NCI-H2081 (cell line): ENCODE measurements around the gene ING2.
"Not testable (repeated sequence)": the region's sequence is repeated elsewhere in the genome, so short reads cannot be mapped to it uniquely, and the experiment has no call there.

Source experiments
- DNase-seq, 2 experiments: peaks; one replicate each; lab custom pipeline; 2025; lab: John Stamatoyannopoulos, UW

Gene ING2, protein sequence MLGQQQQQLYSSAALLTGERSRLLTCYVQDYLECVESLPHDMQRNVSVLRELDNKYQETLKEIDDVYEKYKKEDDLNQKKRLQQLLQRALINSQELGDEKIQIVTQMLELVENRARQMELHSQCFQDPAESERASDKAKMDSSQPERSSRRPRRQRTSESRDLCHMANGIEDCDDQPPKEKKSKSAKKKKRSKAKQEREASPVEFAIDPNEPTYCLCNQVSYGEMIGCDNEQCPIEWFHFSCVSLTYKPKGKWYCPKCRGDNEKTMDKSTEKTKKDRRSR

DNA sequence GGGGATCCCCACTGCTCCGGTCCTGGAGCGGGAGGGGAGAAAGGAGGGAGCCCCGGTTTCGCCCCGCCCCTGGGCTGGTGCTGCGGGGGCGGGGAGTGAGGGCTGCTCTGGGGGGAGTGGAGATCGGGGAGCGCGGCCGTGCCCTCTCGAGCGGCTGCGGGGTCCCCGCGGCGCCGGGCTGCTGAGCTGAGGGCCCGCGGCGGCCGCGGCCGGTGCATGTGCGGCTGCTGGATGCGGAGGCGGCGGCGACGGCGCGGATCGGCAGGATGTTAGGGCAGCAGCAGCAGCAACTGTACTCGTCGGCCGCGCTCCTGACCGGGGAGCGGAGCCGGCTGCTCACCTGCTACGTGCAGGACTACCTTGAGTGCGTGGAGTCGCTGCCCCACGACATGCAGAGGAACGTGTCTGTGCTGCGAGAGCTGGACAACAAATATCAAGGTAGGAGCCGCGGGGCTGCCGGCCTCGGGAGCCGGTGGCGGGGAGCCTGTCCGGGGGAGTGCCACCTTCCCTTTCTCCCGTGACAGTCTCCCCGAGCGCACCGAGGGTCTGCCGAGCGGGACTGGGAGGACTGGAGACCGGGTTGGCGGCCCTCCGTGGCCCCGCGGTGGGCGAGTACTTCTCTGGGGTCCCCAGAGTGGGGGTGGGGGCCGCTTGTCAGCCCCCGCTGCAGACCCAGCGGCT is at the start of gene ING2:
Gene ING2 (plus strand): TSS at position 129 of the 681 bp plus-strand sequence. CDS start 138 bp downstream, at position 267.
- DNase-seq: peak; percentile 72 to 75

DNA sequence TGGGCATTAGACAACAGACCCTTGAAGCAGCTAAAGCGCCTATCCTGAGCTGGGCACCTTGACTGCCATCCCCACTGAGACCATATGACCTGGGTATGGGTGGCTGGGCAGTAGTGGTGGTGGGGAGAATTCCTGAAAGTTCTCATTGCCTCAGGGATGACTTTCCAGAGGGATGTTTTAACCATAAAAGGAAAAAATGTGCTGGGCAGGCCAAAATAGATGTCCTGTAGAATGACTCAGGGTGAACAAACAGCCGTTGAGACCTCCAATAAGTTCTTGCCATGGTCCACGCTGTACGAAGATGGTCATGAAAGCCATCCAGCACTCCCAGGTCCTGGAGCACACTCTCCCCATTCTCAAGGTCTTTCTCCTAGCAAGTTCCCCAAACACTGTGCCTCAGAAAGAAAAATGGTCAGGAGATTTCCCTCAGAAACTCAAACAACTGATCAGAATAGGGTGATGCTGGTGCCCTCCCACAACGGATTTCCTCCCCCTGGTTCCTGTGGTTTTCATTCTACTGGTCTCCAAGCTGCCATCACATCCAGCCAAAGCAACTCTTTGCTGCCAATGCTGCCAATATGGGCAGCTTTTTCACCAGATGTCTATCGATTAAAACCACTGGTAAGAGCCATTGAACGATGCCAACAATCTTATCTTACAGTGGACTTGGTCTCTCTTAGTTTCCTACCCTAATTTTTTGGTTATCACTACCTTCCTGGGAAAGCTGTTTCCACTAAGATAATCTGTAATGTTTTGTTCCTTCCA is 49.2 kb upstream of the ING2 start:
- no peak for DNase-seq

GRCh38 chr4:183458005-183458404 is 46.9 kb upstream of the ING2 start:
- no peak for DNase-seq

GRCh38 chr4:183463903-183464619 is 40.8 kb upstream of the ING2 start:
- DNase-seq: not testable (repeated sequence)

- DNase-seq: not testable (repeated sequence)
Observed at GRCh38 chr4:183465879-183466278, 39.0 kb upstream of the ING2 start.

DNA sequence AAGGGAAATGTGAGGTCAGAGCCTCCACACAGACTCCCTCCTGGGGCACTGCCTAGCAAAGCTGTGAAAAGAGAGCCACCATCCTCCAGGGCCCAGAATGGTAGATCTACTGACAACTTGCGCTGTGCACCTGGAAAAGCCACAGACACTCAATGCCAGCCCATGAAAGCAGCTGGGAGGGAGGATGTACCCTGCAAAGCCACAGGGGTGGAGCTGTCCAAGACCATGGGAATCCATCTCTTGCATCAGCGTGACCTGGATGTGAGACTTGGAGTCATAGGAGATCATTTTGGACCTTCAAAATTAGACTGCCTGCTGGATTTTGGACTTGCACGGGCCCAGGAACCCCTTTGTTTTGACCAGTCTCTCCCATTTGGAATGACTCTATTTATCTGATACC is 37.6 kb upstream of the ING2 start:
- DNase-seq: no peak

GRCh38 chr4:183468210-183469095 is 36.4 kb upstream of the ING2 start:
- DNase-seq: no peak

DNA sequence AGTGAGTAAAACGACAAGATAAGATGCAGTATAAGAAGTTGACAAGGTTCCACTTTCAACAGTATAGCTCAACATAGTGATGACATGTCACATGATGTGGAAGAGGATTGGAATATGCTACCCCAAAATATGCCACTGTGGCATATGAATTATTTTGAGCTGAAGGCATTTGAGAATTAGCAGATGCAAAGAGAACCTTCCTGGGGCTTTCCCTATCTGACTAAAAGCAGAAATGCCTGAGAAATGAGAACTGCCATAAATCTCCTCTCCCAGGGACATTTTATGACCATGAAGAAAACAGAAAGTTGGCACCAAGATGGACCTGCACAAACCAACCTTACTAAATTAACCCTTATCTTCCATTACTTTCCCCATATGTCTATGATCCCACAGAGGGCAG is 35.6 kb upstream of the ING2 start:
- DNase-seq: no peak

DNA sequence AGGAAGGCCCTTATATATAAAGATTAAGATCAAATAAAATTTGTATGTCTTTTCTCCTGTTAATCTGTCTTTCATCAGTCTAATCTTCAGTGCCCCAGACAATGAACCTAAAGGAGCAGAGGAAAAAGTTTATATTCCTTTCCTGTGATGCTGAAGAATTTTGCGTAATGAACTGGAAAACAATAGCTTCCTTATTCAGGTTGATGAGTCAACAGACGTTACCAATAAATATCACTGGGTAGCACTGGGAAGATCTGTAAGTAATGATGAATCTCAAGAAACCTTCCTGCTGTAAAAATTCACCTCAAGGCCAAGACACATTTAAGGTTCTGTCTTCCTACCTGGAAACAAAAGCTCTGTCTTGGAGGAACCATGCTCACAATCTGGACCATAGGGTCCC is 34.9 kb upstream of the ING2 start:
- no peak for DNase-seq

DNA sequence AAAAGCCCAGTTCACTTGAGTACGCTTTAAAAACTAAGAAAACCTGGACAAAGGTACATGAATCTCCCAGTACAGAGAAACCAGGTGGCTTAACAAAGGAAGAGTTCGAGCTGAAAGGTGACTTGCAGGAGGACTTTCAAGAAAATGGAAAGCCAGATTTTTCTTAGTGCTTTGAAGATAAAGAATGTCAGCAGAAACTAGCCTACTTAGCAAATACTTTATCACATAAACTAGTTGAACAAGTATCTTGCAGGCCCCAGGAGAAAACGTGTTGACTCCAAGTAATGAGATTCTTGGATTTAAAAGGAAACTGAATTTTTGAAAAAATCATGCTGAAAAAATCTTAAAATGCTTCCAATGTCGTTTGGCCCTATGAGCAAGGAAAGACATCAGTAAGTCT is 34.0 kb upstream of the ING2 start:
- DNase-seq: no peak

- peak; percentile 53 to 65 for DNase-seq
Observed at GRCh38 chr4:183471946-183472708, 32.7 kb upstream of the ING2 start.

GRCh38 chr4:183478123-183478522 is 26.7 kb upstream of the ING2 start:
- DNase-seq: no peak

DNA sequence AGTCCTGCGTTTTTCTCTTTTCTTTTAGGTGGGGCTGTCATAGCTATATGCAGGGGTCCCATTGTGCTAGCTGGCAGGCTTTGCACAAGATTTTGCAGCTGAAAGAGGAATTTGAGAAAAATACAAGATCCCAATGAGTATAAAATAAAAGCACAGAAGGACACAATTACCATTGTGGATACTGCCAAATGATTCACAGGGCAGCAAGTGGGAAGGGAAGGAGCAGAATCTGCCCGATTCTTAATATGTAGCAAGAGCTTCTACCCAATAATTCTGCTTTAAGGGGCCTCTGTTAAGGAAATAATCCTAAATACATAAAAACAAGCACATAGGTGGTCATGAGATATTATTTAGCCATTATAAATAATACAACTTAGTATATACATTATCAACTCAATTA is 25.9 kb upstream of the ING2 start:
- DNase-seq: no peak

DNA sequence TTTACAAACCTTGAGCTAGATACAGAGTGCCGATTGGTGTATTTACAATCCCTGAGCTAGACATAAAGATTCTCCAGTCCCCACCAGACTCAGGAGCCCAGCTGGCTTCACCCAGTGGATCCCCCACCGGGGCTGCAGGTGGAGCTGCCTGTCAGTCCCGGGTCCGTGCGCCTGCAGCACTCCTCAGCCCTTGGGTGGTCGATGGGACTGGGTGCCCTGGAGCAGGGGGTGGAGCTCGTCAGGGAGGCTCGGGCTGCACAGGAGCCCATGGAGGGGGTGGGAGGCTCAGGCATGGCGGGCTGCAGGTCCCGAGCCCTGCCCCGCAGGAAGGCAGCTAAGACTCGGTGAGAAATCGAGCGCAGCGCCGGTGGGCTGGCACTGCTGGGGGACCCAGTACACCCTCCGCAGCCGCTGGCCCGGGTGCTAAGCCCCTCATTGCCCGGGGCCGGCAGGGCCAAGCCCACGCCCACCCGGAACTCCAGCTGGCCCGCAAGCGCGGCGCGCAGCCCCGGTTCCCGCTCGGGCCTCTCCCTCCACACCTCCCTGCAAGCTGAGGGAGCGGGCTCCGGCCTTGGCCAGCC is 22.3 kb upstream of the ING2 start:
- DNase-seq: not testable (repeated sequence)

GRCh38 chr4:183483997-183484396 is 20.9 kb upstream of the ING2 start:
- DNase-seq: no peak

DNA sequence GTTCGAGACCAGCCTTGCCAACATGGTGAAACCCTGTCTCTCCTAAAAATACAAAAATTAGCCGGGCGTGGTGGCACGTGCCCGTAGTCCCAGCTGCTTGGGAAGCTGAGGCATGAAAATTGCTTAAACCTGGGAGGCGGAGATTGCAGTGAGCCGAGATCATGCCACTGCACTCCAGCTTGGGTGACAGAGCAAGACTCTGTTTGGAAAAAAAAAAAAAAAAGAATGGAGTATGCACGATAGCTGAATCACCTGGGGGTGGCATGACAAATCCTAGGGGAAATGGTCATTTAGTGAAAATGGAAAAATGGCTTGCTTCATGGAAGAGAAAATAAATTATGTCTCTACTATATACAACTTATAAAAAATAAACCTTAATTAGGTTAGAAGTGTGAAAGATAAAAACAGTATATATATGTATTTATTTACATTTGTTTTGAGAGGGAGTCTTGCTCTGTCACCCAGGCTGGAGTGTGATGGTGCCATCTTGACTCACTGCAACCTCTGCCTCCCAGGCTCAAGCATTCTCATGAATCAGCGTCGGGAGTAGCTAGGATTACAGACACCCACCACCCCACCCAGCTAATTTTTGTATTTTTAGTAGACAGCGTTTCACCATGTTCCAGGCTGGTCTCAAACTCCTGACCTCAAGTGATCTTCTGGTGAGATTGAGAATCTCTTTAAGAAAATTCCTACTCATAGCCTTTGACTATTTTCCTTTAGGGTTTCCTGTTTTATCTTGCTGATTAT is 19.3 kb upstream of the ING2 start:
- no peak for DNase-seq

- no peak for DNase-seq
Observed at GRCh38 chr4:183492791-183493222, 12.1 kb upstream of the ING2 start.

DNA sequence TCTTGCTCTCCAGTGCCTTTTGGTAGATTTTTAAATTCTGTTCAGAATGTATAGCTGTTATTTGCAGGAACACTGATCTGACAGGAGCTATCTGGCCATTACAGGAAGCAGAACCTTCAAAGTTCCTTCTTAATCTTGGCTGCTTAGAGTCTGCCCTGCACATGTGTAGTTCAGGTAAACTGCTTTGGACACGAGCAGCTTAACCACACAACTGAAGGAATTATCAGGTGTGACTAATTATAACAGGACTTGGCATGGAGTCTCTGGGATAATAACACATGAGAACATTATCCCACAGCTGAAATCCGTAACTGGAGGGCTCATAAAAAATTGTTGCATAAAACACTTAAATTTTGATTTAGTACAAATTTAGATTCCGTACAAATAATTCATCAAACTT is 11.6 kb upstream of the ING2 start:
- DNase-seq: no peak

DNA sequence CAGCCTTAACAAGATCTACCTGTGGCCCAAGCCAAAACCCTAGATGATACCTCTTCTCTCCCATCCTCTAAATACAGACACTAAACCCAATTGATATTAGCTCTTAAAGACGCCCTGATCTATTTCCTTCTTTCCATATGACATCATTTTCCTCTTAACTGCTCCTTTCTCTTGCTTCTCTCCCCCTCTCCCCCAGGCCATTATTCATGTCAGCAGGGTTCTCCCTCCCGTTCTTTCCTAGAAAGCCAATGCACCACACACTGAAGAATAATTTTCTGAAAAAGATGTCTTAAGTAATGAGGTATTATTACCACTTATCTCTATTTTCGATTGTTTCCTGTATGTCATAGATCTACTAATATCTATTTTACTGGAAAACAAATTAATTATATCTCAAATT is 9.7 kb upstream of the ING2 start:
- no peak for DNase-seq
